K562 (cell line): ENCODE data around the gene MAP3K20. TPM values are rescaled to one million over a fixed set of nuclear protein-coding genes. Genes with fewer than 3 reads are reported as not detected.

Experiments used
- BMI1 ChIP-seq: fragments of 150-350 bp; IDR thresholded peaks from 2 replicates; pipeline ENCODE4 v1.6.1; 2014; ENCODE audit warnings: low read length
- C11orf30 ChIP-seq: fragments of 450-650 bp; IDR thresholded peaks from 2 replicates; pipeline ENCODE4 v1.6.1; 2016; ENCODE audit warnings: low read depth, mild to moderate bottlenecking
- HNRNPH1 ChIP-seq: fragments of 200-400 bp; formaldehyde crosslinking; optimal IDR thresholded peaks from 2 replicates; pipeline ENCODE3; 2017; ENCODE audit warnings: low read depth, mild to moderate bottlenecking, low read length, moderate library complexity
- RBM39 ChIP-seq: fragments of 200-400 bp; formaldehyde crosslinking; optimal IDR thresholded peaks from 2 replicates; pipeline ENCODE3; 2018; ENCODE audit warnings: low read depth, low read length
- REST ChIP-seq, 2 experiments: fragments of 450-650 bp; formaldehyde crosslinking in 1 of 2; IDR thresholded peaks; 2 replicates each; pipeline versions ENCODE4 v1.4.0 to v1.6.1; 2014 to 2020; ENCODE audit warnings: mild to moderate bottlenecking in 2 of 2, borderline replicate concordance in 1 of 2, low read depth in 1 of 2
- RNF2 ChIP-seq: sonication (generic); IDR thresholded peaks from 2 replicates; pipeline ENCODE4 v1.6.1; 2016
- TAF1 ChIP-seq: IDR thresholded peaks from 2 replicates; pipeline ENCODE4 v1.6.1; 2011; ENCODE audit warnings: mild to moderate bottlenecking, low read length, moderate library complexity; ENCODE audit not compliant: insufficient read depth, control insufficient read depth, severe bottlenecking; ENCODE audit errors: extremely low read depth
- polyA plus RNA-seq, 8 experiments: library from polyadenylated mRNA; depleted of rRNA in 4 of 8; stranded (reverse) in 5 of 8; unstranded in 3 of 8; fragments of >200 nt; fragmentation: Nextera tagmentation in 2 of 8; fragmentation: Illumina TruSeq in 1 of 8; extraction: Ambion mirVana in 2 of 8; extraction: Trizol in 1 of 8; gene quantifications; 2 replicates each; pipeline versions ENCODE4 v1.2.1 to v1.2.3, GENCODE V29; 2011 to 2014; ENCODE audit warnings: inconsistent platforms in 1 of 8, missing spikeins in 1 of 8
- total RNA-seq, 7 experiments: library from RNA; depleted of rRNA in 6 of 7; stranded (reverse); fragments of >200 nt in 6 of 7; fragmentation: Illumina TruSeq in 2 of 7; extraction: Trizol in 2 of 7; gene quantifications; 2 replicates each; pipeline versions ENCODE4 v1.2.1 to v1.2.3, GENCODE V29; 2011 to 2021; ENCODE audit warnings: low replicate concordance in 1 of 7

The MAP3K20 gene
- total and polyA plus RNA-seq, 9 of the 15 experiments (the other 6 are each of a cell fraction or from before 2014, with no cell fraction given), result 9.8 to 34.2 (median 27.3) TPM

- TF ChIP-seq BMI1, result no peak
- TF ChIP-seq REST (IDR thresholded peaks at IDR 0.05; ENCODE audit: borderline replicate concordance), result no peak
- TF ChIP-seq REST (CRISPR knock-in tag; IDR thresholded peaks at IDR 0.05; ENCODE audit: low read depth), result no peak
- TF ChIP-seq RNF2, result no peak
- TF ChIP-seq RBM39, result no peak
- TF ChIP-seq C11orf30, result 0 out of 2 replicates have a peak, but pooled peaks have one; percentile 23
- TF ChIP-seq TAF1, result no peak
- TF ChIP-seq HNRNPH1, result no peak
Measured at GRCh38 chr2:173215316-173215715, 139.7 kb downstream of the MAP3K20 start (continued).
